ENCODE results near the gene TM4SF18. TPM values are rescaled to one million over a fixed set of nuclear protein-coding genes. Genes with fewer than 3 reads are reported as not detected.

TM4SF18 gene
- total RNA-seq, 3 donors from 2014 or later (not counting 1 experiment from before 2014, with no cell fraction given) = not detected

- Histone ChIP-seq H3K36me3 (ENCODE audit: control insufficient read depth, insufficient read depth, low read length) (no peaks in the 10 kb centered on the region), H3K27ac (ENCODE audit: low read length) (no peak overlapping the region), H3K4me3 (ENCODE audit: low read length) (no peak overlapping the region), H3K27me3 (ENCODE audit: control insufficient read depth, insufficient read depth, low read length) (no peaks in the 10 kb centered on the region), H3K4me1 (ENCODE audit: control insufficient read depth, insufficient read depth, low read length) (no peaks in the 10 kb centered on the region), H3K9me3 (ENCODE audit: control insufficient read depth, insufficient read depth, low read length) (no peaks in the 10 kb centered on the region)
- Mint-ChIP-seq H3K36me3 (no peaks in the 10 kb centered on the region), H3K27ac (no peak overlapping the region), H3K4me3 (no peak overlapping the region), H3K4me1 (no peaks in the 10 kb centered on the region), H3K9me3 (no peaks in the 10 kb centered on the region), H3K27me3 (ENCODE audit: low read depth in 2 of 2) (peaks cover 12 to 21% of the 10 kb centered on the region in 2 donors)
- intact Hi-C loops (cut with micrococcal nuclease) = no loop called here
- no peak for TF ChIP-seq CTCF (IDR thresholded peaks at IDR 0.05)
- 100% methylated on average over 1 of the region's 3 CpGs for WGBS (ENCODE audit: insufficient coverage)
- no peak for ATAC-seq
- no peak for DNase-seq
Measured at GRCh38 chr3:149315694-149316093, 17.7 kb downstream of the TM4SF18 start.

- H3K9me3 ChIP-seq (ENCODE audit: control insufficient read depth, insufficient read depth, low read length) = no peaks in the 10 kb centered on the region
- 95% methylated on average over 7 of the region's 7 CpGs for WGBS (ENCODE audit: insufficient coverage)
- Mint-ChIP-seq H3K27me3 (ENCODE audit: low read depth in 2 of 2) (peaks cover 12 to 21% of the 10 kb centered on the region in 2 donors), H3K4me3 (no peak overlapping the region), H3K4me1 (no peaks in the 10 kb centered on the region), H3K36me3 (no peaks in the 10 kb centered on the region), H3K27ac (no peak overlapping the region), H3K9me3 (no peaks in the 10 kb centered on the region)
- intact Hi-C loops (cut with micrococcal nuclease) = no loop called here
- no peak for TF ChIP-seq CTCF (IDR thresholded peaks at IDR 0.05)
- no peak overlapping the region for H3K4me3 ChIP-seq (ENCODE audit: low read length)
- DNase-seq (no peak), ATAC-seq (no peak)
- H3K27ac ChIP-seq (ENCODE audit: low read length) = no peak overlapping the region
- H3K27me3 ChIP-seq (ENCODE audit: control insufficient read depth, insufficient read depth, low read length) = no peaks in the 10 kb centered on the region
- no peaks in the 10 kb centered on the region for H3K36me3 ChIP-seq (ENCODE audit: control insufficient read depth, insufficient read depth, low read length)
- no peaks in the 10 kb centered on the region for H3K4me1 ChIP-seq (ENCODE audit: control insufficient read depth, insufficient read depth, low read length)
Measured at GRCh38 chr3:149314807-149315578, 18.4 kb downstream of the TM4SF18 start.

DNA sequence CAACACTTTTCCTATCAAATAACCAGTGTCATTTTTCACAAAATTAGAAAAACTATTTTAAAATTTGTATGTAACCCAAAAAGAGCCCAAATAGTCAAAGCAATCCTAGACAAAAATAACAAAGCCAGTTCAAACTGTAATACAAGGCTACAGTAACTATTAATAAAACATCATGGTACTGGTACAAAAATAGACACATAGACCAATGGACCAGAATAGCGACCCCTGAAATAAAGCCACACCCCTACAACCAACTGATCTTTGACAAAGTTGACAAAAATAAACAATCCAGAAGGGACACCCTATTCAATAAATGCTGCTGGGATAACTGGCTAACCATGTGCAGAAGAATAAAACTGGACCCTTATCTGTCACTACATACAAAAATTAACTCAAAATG, 19.9 kb downstream of the TM4SF18 start:
- WGBS (ENCODE audit: insufficient coverage) = 81% methylated on average over 1 of the region's 1 CpG
- Mint-ChIP-seq H3K4me3 (no peak overlapping the region), H3K9me3 (no peaks in the 10 kb centered on the region), H3K4me1 (no peaks in the 10 kb centered on the region), H3K36me3 (no peaks in the 10 kb centered on the region), H3K27ac (no peak overlapping the region), H3K27me3 (ENCODE audit: low read depth in 2 of 2) (peaks cover 12 to 21% of the 10 kb centered on the region in 2 donors)
- intact Hi-C loops (cut with micrococcal nuclease) = no loop called here
- no peaks in the 10 kb centered on the region for H3K9me3 ChIP-seq (ENCODE audit: control insufficient read depth, insufficient read depth, low read length)
- H3K27me3 ChIP-seq (ENCODE audit: control insufficient read depth, insufficient read depth, low read length) = no peaks in the 10 kb centered on the region
- H3K4me1 ChIP-seq (ENCODE audit: control insufficient read depth, insufficient read depth, low read length) = no peaks in the 10 kb centered on the region
- no peaks in the 10 kb centered on the region for H3K36me3 ChIP-seq (ENCODE audit: control insufficient read depth, insufficient read depth, low read length)
- H3K4me3 ChIP-seq (ENCODE audit: low read length) = no peak overlapping the region
- TF ChIP-seq CTCF (IDR thresholded peaks at IDR 0.05) = no peak
- ATAC-seq = no peak
- no peak overlapping the region for H3K27ac ChIP-seq (ENCODE audit: low read length)
- no peak for DNase-seq

Data from natural killer cell (primary cell).